ENCODE data around the gene OR13C2. TPM values are rescaled to one million over a fixed set of nuclear protein-coding genes. Genes with fewer than 3 reads are reported as not detected.
"Not testable (repeated sequence)": the region's sequence is repeated elsewhere in the genome, so short reads cannot be mapped to it uniquely, and the experiment has no call there.

Gene OR13C2
- total and polyA plus RNA-seq, 3 experiments from 2014 or later = not detected

- Mint-ChIP-seq H3K36me3 (no peaks in the 10 kb centered on the region), H3K4me3 (no peak overlapping the region), H3K27ac (no peak overlapping the region), H3K27me3 (peaks cover 0 to 2% of the 10 kb centered on the region in 2 donors), H3K4me1 (no peaks in the 10 kb centered on the region), H3K9me3 (no peaks in the 10 kb centered on the region)
- H3K27me3 ChIP-seq (ENCODE audit: insufficient read depth, low read length, poor library complexity, severe bottlenecking) = no peaks in the 10 kb centered on the region
- no peaks in the 10 kb centered on the region for H3K4me1 ChIP-seq (ENCODE audit: insufficient read depth, low read length)
- no peak for DNase-seq
- POLR2A ChIA-PET = no interaction called here
- CTCF ChIA-PET = no interaction called here
- H3K4me3 ChIP-seq (ENCODE audit: low read length) = no peak overlapping the region
- H3K9me3 ChIP-seq (ENCODE audit: low read length) = no peaks in the 10 kb centered on the region
- no peaks in the 10 kb centered on the region for H3K36me3 ChIP-seq (ENCODE audit: insufficient read depth, low read length)
- no peak overlapping the region for H3K27ac ChIP-seq (ENCODE audit: low read depth, low read length)
Observed at GRCh38 chr9:104604801-104605200, 626 bp downstream of the OR13C2 start.

DNA sequence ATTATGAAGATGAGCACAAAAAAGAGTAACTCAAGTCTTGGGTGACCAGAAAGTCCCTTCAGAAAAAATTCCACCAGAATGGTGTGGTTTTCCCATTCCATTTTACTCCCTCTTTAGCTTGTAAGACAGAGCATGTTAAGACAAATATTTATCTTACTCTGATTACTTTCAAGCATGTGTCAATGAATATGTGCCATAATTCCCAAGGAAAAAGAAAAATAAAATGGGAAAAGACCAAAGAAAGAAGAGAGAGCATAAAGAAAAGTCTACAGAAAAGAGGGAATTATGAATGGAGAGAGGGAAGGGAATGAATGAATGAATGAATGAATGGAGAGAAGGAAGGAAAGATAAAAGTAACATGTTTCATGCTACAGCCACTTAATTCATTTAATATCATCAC lies 6.1 kb downstream of the OR13C2 start, which contains the start of gene OR13C5:
Gene OR13C5, minus strand, starts transcription at position 101 of the 400 bp plus-strand sequence. Its CDS starts 0 bp downstream, at position 101.
- H3K4me1 Mint-ChIP-seq; H3K27ac ChIP-seq (ENCODE audit: low read depth, low read length); H3K27me3 Mint-ChIP-seq; POLR2A ChIA-PET; H3K4me3 ChIP-seq (ENCODE audit: low read length); H3K9me3 Mint-ChIP-seq; H3K36me3 ChIP-seq (ENCODE audit: insufficient read depth, low read length); H3K27me3 ChIP-seq (ENCODE audit: insufficient read depth, low read length, poor library complexity, severe bottlenecking); H3K9me3 ChIP-seq (ENCODE audit: low read length); H3K36me3 Mint-ChIP-seq; DNase-seq; CTCF ChIA-PET; H3K4me1 ChIP-seq (ENCODE audit: insufficient read depth, low read length); H3K4me3 Mint-ChIP-seq: not testable (repeated sequence)
- peak within 1 kb of the TSS in 1 of 8 donors; percentile 54 for H3K27ac Mint-ChIP-seq

- H3K36me3 Mint-ChIP-seq; DNase-seq; POLR2A ChIA-PET; H3K4me3 ChIP-seq (ENCODE audit: low read length); H3K4me1 Mint-ChIP-seq; H3K27ac ChIP-seq (ENCODE audit: low read depth, low read length); H3K36me3 ChIP-seq (ENCODE audit: insufficient read depth, low read length); H3K4me3 Mint-ChIP-seq; CTCF ChIA-PET; H3K9me3 Mint-ChIP-seq; H3K9me3 ChIP-seq (ENCODE audit: low read length); H3K27me3 ChIP-seq (ENCODE audit: insufficient read depth, low read length, poor library complexity, severe bottlenecking); H3K4me1 ChIP-seq (ENCODE audit: insufficient read depth, low read length); H3K27me3 Mint-ChIP-seq: not testable (repeated sequence)
- peak overlapping the region in 1 of 8 donors; percentile 54 for H3K27ac Mint-ChIP-seq
Observed at GRCh38 chr9:104598749-104599148, 6.7 kb downstream of the OR13C2 start.

DNA sequence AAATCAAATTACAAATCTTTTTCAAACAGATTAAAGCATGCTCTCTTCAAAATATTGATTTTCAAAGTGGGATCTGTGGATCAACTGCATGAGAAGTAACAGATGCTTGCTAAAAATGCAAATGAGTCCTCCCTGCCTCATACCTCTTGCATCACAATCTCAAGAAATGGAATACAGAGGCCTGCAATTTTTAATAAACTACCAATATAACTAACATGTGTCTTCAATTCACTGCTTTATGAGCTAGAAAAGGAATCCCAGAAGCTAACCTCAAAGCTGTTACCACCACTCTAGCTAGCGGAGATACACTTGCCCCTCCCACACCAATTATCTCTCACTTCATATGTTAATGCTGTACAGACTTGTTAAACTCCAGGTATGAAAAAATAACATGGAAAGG lies 15.8 kb downstream of the OR13C2 start:
- H3K4me3 Mint-ChIP-seq = no peak overlapping the region
- no peaks in the 10 kb centered on the region for H3K27me3 Mint-ChIP-seq
- peaks cover 0 to 18% (median 4%) of the 10 kb centered on the region in 5 donors for H3K9me3 Mint-ChIP-seq
- no peak for DNase-seq
- Histone ChIP-seq H3K4me3 (ENCODE audit: low read length) (no peak overlapping the region), H3K9me3 (ENCODE audit: low read length) (no peaks in the 10 kb centered on the region), H3K4me1 (ENCODE audit: insufficient read depth, low read length) (no peaks in the 10 kb centered on the region), H3K36me3 (ENCODE audit: insufficient read depth, low read length) (no peaks in the 10 kb centered on the region), H3K27ac (ENCODE audit: low read depth, low read length) (no peak overlapping the region), H3K27me3 (ENCODE audit: insufficient read depth, low read length, poor library complexity, severe bottlenecking) (no peaks in the 10 kb centered on the region)
- POLR2A ChIA-PET = no interaction called here
- H3K27ac Mint-ChIP-seq = no peak overlapping the region
- no peaks in the 10 kb centered on the region for H3K4me1 Mint-ChIP-seq
- CTCF ChIA-PET = no interaction called here
- no peaks in the 10 kb centered on the region for H3K36me3 Mint-ChIP-seq

DNA sequence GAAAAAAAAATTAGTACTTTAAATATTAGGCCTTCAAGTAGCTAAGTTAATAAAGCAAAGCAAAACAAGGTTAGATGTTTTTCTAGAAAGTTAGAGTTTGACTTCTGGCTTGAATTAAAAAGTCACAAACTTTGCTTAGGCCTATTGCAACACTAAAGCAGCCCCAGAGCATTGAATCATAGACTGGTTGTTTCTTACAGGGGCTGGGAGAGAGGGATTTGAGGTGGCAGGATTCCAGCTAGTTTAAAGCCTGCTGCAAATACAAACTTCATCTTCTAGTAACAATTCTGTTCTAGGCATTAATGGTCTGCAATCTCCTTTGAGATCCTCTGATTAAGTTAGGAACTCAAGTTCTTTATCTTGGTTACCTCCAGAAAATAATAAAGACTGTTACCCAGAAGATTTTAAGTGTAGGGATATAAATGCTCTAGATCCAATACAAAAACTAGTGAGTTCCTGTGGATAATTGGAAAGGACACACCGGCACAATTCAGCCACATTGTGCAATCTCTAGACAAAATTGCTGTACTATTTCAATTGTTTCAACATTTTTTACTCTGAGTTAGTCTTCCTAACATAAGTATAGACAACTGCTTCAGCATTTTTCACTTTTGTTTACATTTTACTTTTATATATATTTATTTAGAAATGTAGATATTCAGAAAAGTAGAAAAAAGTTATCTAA lies 18.8 kb downstream of the OR13C2 start:
- no peak overlapping the region for H3K4me3 ChIP-seq (ENCODE audit: low read length)
- H3K9me3 ChIP-seq (ENCODE audit: low read length) = no peaks in the 10 kb centered on the region
- Mint-ChIP-seq H3K27ac (no peak overlapping the region), H3K27me3 (no peaks in the 10 kb centered on the region), H3K4me1 (no peaks in the 10 kb centered on the region), H3K36me3 (no peaks in the 10 kb centered on the region), H3K9me3 (peaks cover 0 to 2% (median 0%) of the 10 kb centered on the region in 5 donors), H3K4me3 (no peak overlapping the region)
- no peaks in the 10 kb centered on the region for H3K27me3 ChIP-seq (ENCODE audit: insufficient read depth, low read length, poor library complexity, severe bottlenecking)
- no peak for DNase-seq
- no peaks in the 10 kb centered on the region for H3K36me3 ChIP-seq (ENCODE audit: insufficient read depth, low read length)
- POLR2A ChIA-PET = no interaction called here
- H3K27ac ChIP-seq (ENCODE audit: low read depth, low read length) = no peak overlapping the region
- H3K4me1 ChIP-seq (ENCODE audit: insufficient read depth, low read length) = no peaks in the 10 kb centered on the region
- CTCF ChIA-PET = no interaction called here

DNA sequence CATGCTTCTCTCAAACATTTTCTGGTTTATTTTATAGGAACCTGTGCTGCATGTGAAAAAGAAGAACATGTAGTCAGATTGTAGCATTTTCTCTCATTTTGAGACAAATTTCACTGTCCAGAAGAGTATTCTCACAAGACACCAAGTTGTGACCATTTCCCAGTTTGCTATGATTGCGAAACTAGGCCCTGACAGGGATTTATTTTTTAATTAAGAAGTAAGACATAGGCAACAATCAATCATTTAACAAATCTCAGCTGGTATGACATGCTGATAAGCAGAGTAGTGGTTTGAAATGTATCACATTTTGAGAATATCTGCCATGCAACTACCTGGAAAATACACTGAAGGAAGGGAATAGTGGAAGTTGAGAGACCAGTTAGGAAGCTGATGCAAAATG lies 24.9 kb downstream of the OR13C2 start:
- CTCF ChIA-PET = no interaction called here

GRCh38 chr9:104577263-104577662 lies 28.2 kb downstream of the OR13C2 start:
- Histone ChIP-seq H3K9me3 (ENCODE audit: low read length) (no peaks in the 10 kb centered on the region), H3K36me3 (ENCODE audit: insufficient read depth, low read length) (no peaks in the 10 kb centered on the region), H3K27ac (ENCODE audit: low read depth, low read length) (no peak overlapping the region), H3K27me3 (ENCODE audit: insufficient read depth, low read length, poor library complexity, severe bottlenecking) (no peaks in the 10 kb centered on the region), H3K4me1 (ENCODE audit: insufficient read depth, low read length) (no peaks in the 10 kb centered on the region), H3K4me3 (ENCODE audit: low read length) (no peak overlapping the region)
- Mint-ChIP-seq H3K27ac (no peak overlapping the region), H3K27me3 (no peaks in the 10 kb centered on the region), H3K9me3 (peaks cover 0 to 9% (median 6%) of the 10 kb centered on the region in 5 donors), H3K4me3 (no peak overlapping the region), H3K4me1 (no peaks in the 10 kb centered on the region), H3K36me3 (no peaks in the 10 kb centered on the region)
- no peak for DNase-seq
- ChIA-PET CTCF (no interaction called here), POLR2A (no interaction called here)

More for the DNA sequence above, 24.9 kb downstream of the OR13C2 start:
- Histone ChIP-seq H3K4me3 (ENCODE audit: low read length) (no peak overlapping the region), H3K27me3 (ENCODE audit: insufficient read depth, low read length, poor library complexity, severe bottlenecking) (no peaks in the 10 kb centered on the region), H3K36me3 (ENCODE audit: insufficient read depth, low read length) (no peaks in the 10 kb centered on the region), H3K27ac (ENCODE audit: low read depth, low read length) (no peak overlapping the region), H3K9me3 (ENCODE audit: low read length) (no peaks in the 10 kb centered on the region), H3K4me1 (ENCODE audit: insufficient read depth, low read length) (no peaks in the 10 kb centered on the region)
- DNase-seq = no peak
- H3K4me3 Mint-ChIP-seq = no peak overlapping the region
- POLR2A ChIA-PET = no interaction called here
- H3K4me1 Mint-ChIP-seq = no peaks in the 10 kb centered on the region
- peaks cover 0 to 1% (median 0%) of the 10 kb centered on the region in 5 donors for H3K9me3 Mint-ChIP-seq
- H3K36me3 Mint-ChIP-seq = no peaks in the 10 kb centered on the region
- H3K27ac Mint-ChIP-seq = no peak overlapping the region
- H3K27me3 Mint-ChIP-seq = no peaks in the 10 kb centered on the region

- no peak overlapping the region for H3K27ac Mint-ChIP-seq
- no peak overlapping the region for H3K4me3 Mint-ChIP-seq
- CTCF ChIA-PET = no interaction called here
- H3K27me3 Mint-ChIP-seq = no peaks in the 10 kb centered on the region
- peaks cover 0 to 12% (median 6%) of the 10 kb centered on the region in 5 donors for H3K9me3 Mint-ChIP-seq
- no peak for DNase-seq
- Histone ChIP-seq H3K4me3 (ENCODE audit: low read length) (no peak overlapping the region), H3K9me3 (ENCODE audit: low read length) (no peaks in the 10 kb centered on the region), H3K27ac (ENCODE audit: low read depth, low read length) (no peak overlapping the region), H3K36me3 (ENCODE audit: insufficient read depth, low read length) (no peaks in the 10 kb centered on the region), H3K4me1 (ENCODE audit: insufficient read depth, low read length) (no peaks in the 10 kb centered on the region), H3K27me3 (ENCODE audit: insufficient read depth, low read length, poor library complexity, severe bottlenecking) (no peaks in the 10 kb centered on the region)
- H3K36me3 Mint-ChIP-seq = no peaks in the 10 kb centered on the region
- H3K4me1 Mint-ChIP-seq = no peaks in the 10 kb centered on the region
- POLR2A ChIA-PET = no interaction called here
Observed at GRCh38 chr9:104575456-104575855, 30.0 kb downstream of the OR13C2 start.

All from CD8-positive, alpha-beta memory T cell (primary cell).